ENCODE measurements around the gene CSRNP3.

The CSRNP3 gene

GRCh38 chr2:165640247-165640929, 170.9 kb downstream of the CSRNP3 start:
- DNase-seq (ENCODE audit: low read depth), result no peak
- no peak for TF ChIP-seq CTCF (conservative IDR thresholded peaks at IDR 0.05; ENCODE audit: low read depth, low read length)
- H3K4me3 ChIP-seq (ENCODE audit: low read depth, low read length), result no peak overlapping the region

DNA sequence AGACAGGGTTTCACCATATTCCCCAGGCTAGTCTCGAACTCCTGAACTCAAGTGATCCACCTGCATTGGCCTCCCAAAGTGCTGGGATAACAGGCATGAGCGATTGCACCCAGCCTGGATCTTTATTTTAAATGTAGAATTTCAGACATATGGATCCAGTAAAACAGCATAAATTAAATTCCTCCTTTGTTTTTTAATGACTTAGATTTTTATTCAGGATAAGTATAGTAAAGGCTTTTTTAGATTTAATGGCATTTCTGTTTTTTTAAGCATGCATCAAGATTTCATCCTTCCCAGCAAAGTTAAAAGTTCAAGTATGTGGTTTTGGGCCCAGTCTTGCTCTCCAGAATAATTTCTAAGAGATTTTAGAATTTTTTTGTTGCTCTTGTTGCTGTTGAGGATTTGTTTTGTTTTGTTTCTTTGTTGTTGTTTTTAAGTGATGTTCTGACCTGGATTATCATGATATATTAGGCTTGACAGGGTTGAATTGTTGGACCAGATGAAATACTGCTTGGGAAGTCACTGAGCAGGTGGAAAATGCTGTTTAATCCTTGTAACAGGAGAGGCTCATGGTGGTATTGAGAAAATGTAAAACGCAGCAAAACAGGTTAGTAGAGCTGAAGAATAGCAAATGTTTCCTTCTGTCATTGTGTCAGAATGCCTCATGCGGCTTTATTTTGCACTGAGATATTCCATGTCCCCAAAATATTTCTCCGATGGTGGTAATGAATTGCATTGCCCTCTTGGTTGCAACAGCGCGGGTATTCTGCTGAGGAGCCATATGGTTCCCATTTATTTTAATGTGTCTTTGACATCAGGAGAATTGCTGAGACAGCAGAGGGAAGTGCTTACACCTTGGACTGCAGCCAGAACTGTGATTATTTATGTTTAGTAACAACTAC, 176.7 kb downstream of the CSRNP3 start:
- H3K4me3 ChIP-seq (ENCODE audit: low read depth, low read length), result no peak overlapping the region
- TF ChIP-seq CTCF (conservative IDR thresholded peaks at IDR 0.05; ENCODE audit: low read depth, low read length), result no peak
- no peak for DNase-seq (ENCODE audit: low read depth)

- TF ChIP-seq CTCF (conservative IDR thresholded peaks at IDR 0.05; ENCODE audit: low read depth, low read length), result no peak
- no peak overlapping the region for H3K4me3 ChIP-seq (ENCODE audit: low read depth, low read length)
- no peak for DNase-seq (ENCODE audit: low read depth)
These were observed 177.9 kb downstream of the CSRNP3 start for GRCh38 chr2:165647409-165647808.

GRCh38 chr2:165648801-165649200, 179.3 kb downstream of the CSRNP3 start:
- TF ChIP-seq CTCF (conservative IDR thresholded peaks at IDR 0.05; ENCODE audit: low read depth, low read length), result no peak
- H3K4me3 ChIP-seq (ENCODE audit: low read depth, low read length), result no peak overlapping the region
- no peak for DNase-seq (ENCODE audit: low read depth)

DNA sequence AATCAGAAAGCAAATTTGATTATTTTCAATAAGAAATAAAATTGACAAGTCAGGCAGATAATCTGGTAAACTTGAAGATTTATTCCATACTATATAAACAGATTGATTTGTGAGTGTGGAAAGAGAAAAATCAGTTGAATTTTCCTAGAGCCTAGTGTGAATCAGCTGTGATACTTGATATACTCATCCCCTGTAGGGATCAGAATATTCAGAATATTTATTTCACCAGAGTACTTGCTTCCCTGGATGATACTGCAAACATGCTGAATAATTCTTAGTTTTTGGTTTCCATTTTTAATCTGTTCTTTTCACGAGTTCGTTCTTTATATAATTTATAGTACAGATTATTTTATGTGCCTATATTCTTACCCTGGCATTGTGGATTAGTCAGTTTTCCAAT, 181.7 kb downstream of the CSRNP3 start:
- no peak for DNase-seq (ENCODE audit: low read depth)
- no peak overlapping the region for H3K4me3 ChIP-seq (ENCODE audit: low read depth, low read length)
- TF ChIP-seq CTCF (conservative IDR thresholded peaks at IDR 0.05; ENCODE audit: low read depth, low read length), result no peak

GRCh38 chr2:165655661-165656060, 186.2 kb downstream of the CSRNP3 start:
- TF ChIP-seq CTCF (conservative IDR thresholded peaks at IDR 0.05; ENCODE audit: low read depth, low read length), result no peak
- H3K4me3 ChIP-seq (ENCODE audit: low read depth, low read length), result no peak overlapping the region
- no peak for DNase-seq (ENCODE audit: low read depth)
